ENCODE measurements around the gene FBXW7.

DNA sequence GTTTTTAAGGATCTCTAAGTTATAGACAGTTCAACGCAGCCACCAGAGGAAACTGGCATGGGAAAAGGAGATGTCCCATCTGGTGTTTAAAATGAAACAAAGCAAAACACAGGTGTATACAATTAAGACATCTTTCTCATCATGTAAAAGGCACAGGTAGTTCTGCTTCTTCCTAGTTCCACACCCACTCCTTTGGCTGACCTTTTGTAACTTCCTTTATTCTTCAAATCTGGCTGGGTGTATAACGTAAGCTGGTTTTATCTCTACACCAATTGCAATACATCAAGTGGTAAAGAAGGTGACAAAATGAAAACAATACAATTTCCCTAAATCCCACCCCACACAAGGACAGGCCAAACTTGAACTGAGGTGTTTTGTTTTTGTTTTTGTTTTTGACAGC is 27.3 kb upstream of the FBXW7 start:
- TF ChIP-seq, protein P1, sequence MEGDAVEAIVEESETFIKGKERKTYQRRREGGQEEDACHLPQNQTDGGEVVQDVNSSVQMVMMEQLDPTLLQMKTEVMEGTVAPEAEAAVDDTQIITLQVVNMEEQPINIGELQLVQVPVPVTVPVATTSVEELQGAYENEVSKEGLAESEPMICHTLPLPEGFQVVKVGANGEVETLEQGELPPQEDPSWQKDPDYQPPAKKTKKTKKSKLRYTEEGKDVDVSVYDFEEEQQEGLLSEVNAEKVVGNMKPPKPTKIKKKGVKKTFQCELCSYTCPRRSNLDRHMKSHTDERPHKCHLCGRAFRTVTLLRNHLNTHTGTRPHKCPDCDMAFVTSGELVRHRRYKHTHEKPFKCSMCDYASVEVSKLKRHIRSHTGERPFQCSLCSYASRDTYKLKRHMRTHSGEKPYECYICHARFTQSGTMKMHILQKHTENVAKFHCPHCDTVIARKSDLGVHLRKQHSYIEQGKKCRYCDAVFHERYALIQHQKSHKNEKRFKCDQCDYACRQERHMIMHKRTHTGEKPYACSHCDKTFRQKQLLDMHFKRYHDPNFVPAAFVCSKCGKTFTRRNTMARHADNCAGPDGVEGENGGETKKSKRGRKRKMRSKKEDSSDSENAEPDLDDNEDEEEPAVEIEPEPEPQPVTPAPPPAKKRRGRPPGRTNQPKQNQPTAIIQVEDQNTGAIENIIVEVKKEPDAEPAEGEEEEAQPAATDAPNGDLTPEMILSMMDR (IDR thresholded peaks at IDR 0.05) = no peak
- TF ChIP-seq POLR2A (IDR thresholded peaks at IDR 0.05) = no peak

Data from lower leg skin (tissue), 3 donors.